ENCODE results near the gene SUPT20HL1.
"Not testable (repeated sequence)": the region's sequence is repeated elsewhere in the genome, so short reads cannot be mapped to it uniquely, and the experiment has no call there.

The SUPT20HL1 gene
- 0 to 0.66 (median 0) reads per million in 17 experiments for total RNA-seq

GRCh38 chrX:24360272-24360671, at the start of gene SUPT20HL1:
Gene SUPT20HL1 (plus strand): TSS chrX:24360639. CDS start chrX:24362761, 2,122 bp downstream.
- DNase-seq, result no peak

- DNase-seq, result not testable (repeated sequence)
These were observed 49.5 kb upstream of the SUPT20HL1 start for GRCh38 chrX:24310916-24311315.

GRCh38 chrX:24311507-24312248, 48.8 kb upstream of the SUPT20HL1 start:
- DNase-seq, result not testable (repeated sequence)

- not testable (repeated sequence) for DNase-seq
These were observed 48.2 kb upstream of the SUPT20HL1 start for GRCh38 chrX:24312249-24312607.

- DNase-seq, result no peak
These were observed 46.3 kb upstream of the SUPT20HL1 start, which contains the start of gene SUPT20HL2 for GRCh38 chrX:24314019-24314635. Gene SUPT20HL2 (minus strand): TSS chrX:24314069. CDS start chrX:24313315, 754 bp downstream.

GRCh38 chrX:24316111-24316510, 44.3 kb upstream of the SUPT20HL1 start:
- no peak for DNase-seq

- no peak for DNase-seq
These were observed 42.9 kb upstream of the SUPT20HL1 start for GRCh38 chrX:24317567-24317966.

- no peak for DNase-seq
These were observed 38.6 kb upstream of the SUPT20HL1 start for GRCh38 chrX:24321741-24322395.

- no peak for DNase-seq
These were observed 35.2 kb upstream of the SUPT20HL1 start for GRCh38 chrX:24325231-24325630.

GRCh38 chrX:24332878-24333277, 27.6 kb upstream of the SUPT20HL1 start:
- DNase-seq, result no peak

GRCh38 chrX:24333371-24333770, 27.1 kb upstream of the SUPT20HL1 start:
- no peak for DNase-seq

GRCh38 chrX:24334461-24334860, 26.0 kb upstream of the SUPT20HL1 start:
- no peak for DNase-seq

GRCh38 chrX:24335871-24336270, 24.6 kb upstream of the SUPT20HL1 start:
- DNase-seq, result no peak

GRCh38 chrX:24339911-24340310, 20.5 kb upstream of the SUPT20HL1 start:
- DNase-seq, result no peak

GRCh38 chrX:24340501-24340900, 19.9 kb upstream of the SUPT20HL1 start:
- no peak for DNase-seq

GRCh38 chrX:24341795-24342194, 18.6 kb upstream of the SUPT20HL1 start:
- no peak for DNase-seq

- DNase-seq, result peak in 3 of 4 experiments; percentile 6 to 21 (median 16)
These were observed 16.7 kb upstream of the SUPT20HL1 start for GRCh38 chrX:24343719-24344118.

GRCh38 chrX:24347881-24348280, 12.6 kb upstream of the SUPT20HL1 start:
- DNase-seq, result no peak

- no peak for DNase-seq
These were observed 10.2 kb upstream of the SUPT20HL1 start for GRCh38 chrX:24350217-24350616.

GRCh38 chrX:24355095-24355494, 5.3 kb upstream of the SUPT20HL1 start:
- DNase-seq, result peak in 1 of 4 experiments; percentile 5

GRCh38 chrX:24357106-24357505, 3.3 kb upstream of the SUPT20HL1 start:
- no peak for DNase-seq

- DNase-seq, result not testable (repeated sequence)
These were observed 1.8 kb downstream of the SUPT20HL1 start for GRCh38 chrX:24362089-24362745.
